Activated CD8-positive, alpha-beta T cell treated with anti-CD3 and anti-CD28 coated beads for 36 hours (primary cell): ENCODE results near the gene CLIC2. TPM values are rescaled to one million over a fixed set of nuclear protein-coding genes. Genes with fewer than 3 reads are reported as not detected.

Source experiments
- ATAC-seq: fragments of 200-7000 bp; cut with Tn5 transposase; one replicate; pipeline ENCODE4 v1.10.0; 2021; ENCODE audit warnings: mild to moderate bottlenecking, moderate library complexity
- CTCF ChIA-PET: fragments of 350-600 bp; sonication (Branson Sonifier 250); formaldehyde crosslinking; loops from one replicate; lab custom pipeline; 2021; ENCODE audit warnings: antibody characterized with exemption; lab: Charles Lee
- POLR2A ChIA-PET: fragments of 350-600 bp; sonication (Branson Sonifier 250); formaldehyde crosslinking; loops from one replicate; lab custom pipeline; 2021; ENCODE audit warnings: antibody characterized with exemption; lab: Charles Lee
- DNase-seq: peaks from one replicate; pipeline ENCODE4 v3.0.0-alpha.2; 2020
- H3K27ac Mint-ChIP-seq: one replicate; pipeline ENCODE4 v1.8.0; 2021; ENCODE audit warnings: mild to moderate bottlenecking, mixed read lengths
- H3K27me3 Mint-ChIP-seq: one replicate; pipeline ENCODE4 v1.8.0; 2021; ENCODE audit warnings: mixed read lengths
- H3K36me3 Mint-ChIP-seq: one replicate; pipeline ENCODE4 v1.8.0; 2021; ENCODE audit warnings: low read depth, mixed read lengths
- H3K4me1 Mint-ChIP-seq: one replicate; pipeline ENCODE4 v1.8.0; 2021; ENCODE audit warnings: low read depth, mixed read lengths
- H3K4me3 Mint-ChIP-seq: one replicate; pipeline ENCODE4 v1.8.0; 2021; ENCODE audit warnings: mild to moderate bottlenecking, moderate library complexity, mixed read lengths
- H3K9me3 Mint-ChIP-seq: one replicate; pipeline ENCODE4 v1.8.0; 2021; ENCODE audit warnings: mixed read lengths
- CTCF ChIP-seq: fragments of 200-600 bp; IDR thresholded peaks from one replicate; pipeline ENCODE4 v1.8.0; 2022; ENCODE audit warnings: antibody characterized with exemption, mild to moderate bottlenecking
- intact Hi-C: fragments of 100-400 bp; cut with micrococcal nuclease; formaldehyde crosslinking; loops from one replicate; pipeline ENCODE4 v1.10.0; 2022
- total RNA-seq, 2 experiments: library from RNA; stranded (reverse); gene quantifications; one replicate each; pipeline ENCODE4 v1.2.3, GENCODE V29; 2021

CLIC2 gene
- total RNA-seq, 2 experiments from 2014 or later, result 0.49 TPM; not detected in 1

DNA sequence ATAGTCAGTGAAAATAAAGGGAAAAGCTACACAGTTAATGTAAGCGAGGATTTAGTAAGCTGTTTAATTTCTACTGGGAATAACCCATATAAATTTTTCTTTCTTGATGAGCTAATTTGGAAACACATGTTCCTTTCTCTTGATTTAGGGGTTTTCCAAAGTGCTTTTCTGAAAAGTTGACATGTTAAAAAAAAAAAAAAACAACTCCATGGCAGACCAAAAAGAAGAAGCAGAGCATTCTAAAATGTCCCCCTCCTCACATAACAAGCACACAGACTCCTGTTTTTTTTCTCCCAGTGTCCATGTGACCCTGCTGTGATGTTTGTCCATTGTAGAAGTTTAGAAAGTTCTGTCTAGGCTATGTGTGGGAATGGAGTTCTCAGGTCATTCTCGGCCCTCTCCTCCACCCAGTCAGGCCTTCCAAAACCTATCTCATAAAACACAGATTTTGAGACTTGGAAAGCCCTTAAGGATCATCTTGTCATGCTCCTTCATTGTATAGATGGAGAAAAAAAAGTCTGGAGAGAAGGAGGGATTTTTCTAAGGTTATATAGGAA is 792 bp downstream of the CLIC2 start:
- POLR2A ChIA-PET, result no interaction called here
- no peaks in the 10 kb centered on the region for H3K36me3 Mint-ChIP-seq
- H3K27ac Mint-ChIP-seq, result no peak overlapping the region
- intact Hi-C loops, result no loop called here
- peaks cover 11% of the 10 kb centered on the region for H3K4me1 Mint-ChIP-seq
- no peak for ATAC-seq
- H3K4me3 Mint-ChIP-seq, result no peak overlapping the region
- TF ChIP-seq CTCF, result no peak
- CTCF ChIA-PET, result no interaction called here
- H3K9me3 Mint-ChIP-seq, result no peaks in the 10 kb centered on the region
- no peaks in the 10 kb centered on the region for H3K27me3 Mint-ChIP-seq
- DNase-seq, result no peak

DNA sequence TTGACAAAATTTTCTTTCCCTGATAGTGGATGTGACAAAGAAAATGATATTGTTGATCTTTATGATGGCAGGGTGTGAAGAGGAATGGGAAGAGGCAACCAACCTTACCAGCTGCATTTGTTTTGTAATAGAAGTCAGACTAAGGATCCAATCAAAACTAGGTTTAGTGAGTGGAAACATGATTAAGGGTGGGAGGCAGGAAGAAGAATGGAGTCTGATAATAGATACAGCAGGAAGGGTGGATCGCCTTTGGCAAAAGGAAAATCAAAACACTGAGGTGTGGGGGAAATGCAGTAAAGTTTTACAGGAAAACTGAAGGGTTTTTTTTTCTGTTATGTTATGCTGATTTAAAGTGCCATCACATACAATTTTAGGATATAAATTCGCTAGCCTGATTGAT is 3.4 kb downstream of the CLIC2 start:
- ATAC-seq (no peak), DNase-seq (no peak)
- H3K9me3 Mint-ChIP-seq, result no peaks in the 10 kb centered on the region
- H3K4me1 Mint-ChIP-seq, result peaks cover 11% of the 10 kb centered on the region
- TF ChIP-seq CTCF, result no peak
- no peaks in the 10 kb centered on the region for H3K36me3 Mint-ChIP-seq
- H3K27ac Mint-ChIP-seq, result no peak overlapping the region
- CTCF ChIA-PET, result no interaction called here
- no peak overlapping the region for H3K4me3 Mint-ChIP-seq
- POLR2A ChIA-PET, result no interaction called here
- intact Hi-C loops, result no loop called here
- H3K27me3 Mint-ChIP-seq, result no peaks in the 10 kb centered on the region

DNA sequence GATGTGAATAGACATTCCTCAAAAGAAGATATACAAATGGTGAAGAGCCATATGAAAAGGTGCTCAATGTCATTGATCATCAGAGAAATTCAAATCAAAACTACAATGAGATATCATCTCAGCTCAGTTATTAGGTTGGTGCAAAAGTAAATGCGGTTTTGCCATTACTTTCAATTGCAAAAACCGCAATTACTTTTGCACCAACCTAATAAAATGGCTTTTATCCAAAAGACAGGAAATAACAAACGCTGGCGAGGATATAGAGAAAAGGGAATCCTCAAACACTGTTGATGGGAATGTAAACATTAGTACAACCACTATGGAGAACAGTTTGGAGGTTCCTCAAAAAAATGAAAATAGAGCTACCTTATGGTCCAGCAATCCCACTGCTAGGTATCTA is 5.1 kb downstream of the CLIC2 start:
- H3K9me3 Mint-ChIP-seq, result no peaks in the 10 kb centered on the region
- DNase-seq (no peak), ATAC-seq (no peak)
- no peak overlapping the region for H3K4me3 Mint-ChIP-seq
- ChIA-PET CTCF (no interaction called here), POLR2A (no interaction called here)
- H3K27ac Mint-ChIP-seq, result no peak overlapping the region
- intact Hi-C loops, result no loop called here
- no peak for TF ChIP-seq CTCF
- peaks cover 6% of the 10 kb centered on the region for H3K4me1 Mint-ChIP-seq
- no peaks in the 10 kb centered on the region for H3K27me3 Mint-ChIP-seq
- H3K36me3 Mint-ChIP-seq, result no peaks in the 10 kb centered on the region

GRCh38 chrX:155326610-155327009 is 7.8 kb downstream of the CLIC2 start:
- Mint-ChIP-seq H3K27me3 (peaks cover 2% of the 10 kb centered on the region), H3K27ac (no peak overlapping the region), H3K4me1 (no peaks in the 10 kb centered on the region), H3K36me3 (no peaks in the 10 kb centered on the region), H3K9me3 (no peaks in the 10 kb centered on the region), H3K4me3 (no peak overlapping the region)
- ChIA-PET POLR2A (no interaction called here), CTCF (no interaction called here)
- TF ChIP-seq CTCF, result no peak
- ATAC-seq, result no peak
- intact Hi-C loops, result no loop called here
- no peak for DNase-seq

DNA sequence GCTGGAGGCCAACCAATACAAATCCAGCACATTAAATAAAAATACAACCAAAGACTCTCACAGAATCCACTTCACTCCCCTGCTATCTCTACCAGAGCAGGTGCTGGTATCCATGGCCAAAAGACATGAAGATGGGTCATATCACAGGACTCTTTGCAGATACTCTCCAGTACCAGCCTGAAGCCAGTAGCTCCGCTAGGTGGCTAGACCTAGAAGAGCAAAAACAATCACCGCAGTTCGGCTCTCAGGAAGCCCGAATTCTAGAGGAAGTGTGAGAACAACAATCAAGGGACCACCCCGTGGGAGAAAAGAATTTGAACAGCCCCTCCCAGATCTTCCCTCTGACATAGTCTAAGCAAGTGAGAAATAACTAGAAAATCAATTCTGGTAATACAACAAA is 20.2 kb downstream of the CLIC2 start:
- no peaks in the 10 kb centered on the region for H3K4me1 Mint-ChIP-seq
- DNase-seq, result no peak
- H3K4me3 Mint-ChIP-seq, result no peak overlapping the region
- peaks cover 3% of the 10 kb centered on the region for H3K27me3 Mint-ChIP-seq
- TF ChIP-seq CTCF, result no peak
- intact Hi-C loops, result no loop called here
- no peaks in the 10 kb centered on the region for H3K36me3 Mint-ChIP-seq
- peaks cover 1% of the 10 kb centered on the region for H3K9me3 Mint-ChIP-seq
- H3K27ac Mint-ChIP-seq, result no peak overlapping the region
- ChIA-PET POLR2A (no interaction called here), CTCF (interaction anchor here (1.9 kb wide), 1 partner anchor 98 kb away, joined by 5 read pairs; the partner anchor contains the start of gene VBP1)
- no peak for ATAC-seq
